DOHH2 (cell line): ENCODE measurements around the gene WDR55.
"Not testable (repeated sequence)": the region's sequence is repeated elsewhere in the genome, so short reads cannot be mapped to it uniquely, and the experiment has no call there.

Experiments
- EZH2phosphoT487 ChIP-seq: fragments of 200-600 bp; sonication (generic); IDR thresholded peaks from 2 replicates; pipeline ENCODE4 v1.6.1; 2017; ENCODE audit warnings: borderline replicate concordance, mild to moderate bottlenecking, antibody characterized with exemption, low read length, moderate library complexity, mixed read lengths
- TF ChIP-seq, protein P1 (sequence below): fragments of 200-600 bp; sonication (generic); IDR thresholded peaks from one replicate; pipeline ENCODE4 v1.5.1; 2014; ENCODE audit warnings: antibody characterized with exemption, mild to moderate bottlenecking, low read depth, low read length; ENCODE audit not compliant: poor library complexity, severe bottlenecking

DNA sequence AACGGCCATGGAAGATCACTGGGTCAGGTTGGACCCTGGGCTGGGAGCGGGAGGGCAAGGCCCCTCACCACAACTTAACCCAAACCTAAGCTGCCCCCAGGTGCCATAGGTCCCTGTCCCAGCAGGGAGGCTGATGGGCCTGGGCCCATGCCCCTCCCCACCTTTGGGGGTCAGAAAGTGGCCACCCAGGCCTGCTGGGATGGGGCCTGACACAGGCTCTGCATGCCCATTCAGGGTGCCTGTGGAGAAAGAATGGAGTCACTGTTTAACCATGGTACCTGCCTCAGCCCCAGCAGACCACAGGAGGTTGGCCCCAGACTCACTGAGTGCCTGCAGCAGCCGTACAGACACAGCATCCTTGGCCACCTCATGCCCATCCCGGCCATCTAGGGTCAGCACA is 6.3 kb downstream of the WDR55 start:
- TF ChIP-seq, protein P1, sequence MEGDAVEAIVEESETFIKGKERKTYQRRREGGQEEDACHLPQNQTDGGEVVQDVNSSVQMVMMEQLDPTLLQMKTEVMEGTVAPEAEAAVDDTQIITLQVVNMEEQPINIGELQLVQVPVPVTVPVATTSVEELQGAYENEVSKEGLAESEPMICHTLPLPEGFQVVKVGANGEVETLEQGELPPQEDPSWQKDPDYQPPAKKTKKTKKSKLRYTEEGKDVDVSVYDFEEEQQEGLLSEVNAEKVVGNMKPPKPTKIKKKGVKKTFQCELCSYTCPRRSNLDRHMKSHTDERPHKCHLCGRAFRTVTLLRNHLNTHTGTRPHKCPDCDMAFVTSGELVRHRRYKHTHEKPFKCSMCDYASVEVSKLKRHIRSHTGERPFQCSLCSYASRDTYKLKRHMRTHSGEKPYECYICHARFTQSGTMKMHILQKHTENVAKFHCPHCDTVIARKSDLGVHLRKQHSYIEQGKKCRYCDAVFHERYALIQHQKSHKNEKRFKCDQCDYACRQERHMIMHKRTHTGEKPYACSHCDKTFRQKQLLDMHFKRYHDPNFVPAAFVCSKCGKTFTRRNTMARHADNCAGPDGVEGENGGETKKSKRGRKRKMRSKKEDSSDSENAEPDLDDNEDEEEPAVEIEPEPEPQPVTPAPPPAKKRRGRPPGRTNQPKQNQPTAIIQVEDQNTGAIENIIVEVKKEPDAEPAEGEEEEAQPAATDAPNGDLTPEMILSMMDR, result not testable (repeated sequence)
- not testable (repeated sequence) for TF ChIP-seq EZH2phosphoT487
